ENCODE results near the gene CD22.

- TF ChIP-seq CTCF (conservative IDR thresholded peaks at IDR 0.05) = no peak
- TF ChIP-seq ZFX (IDR thresholded peaks at IDR 0.05) = no peak
Measured at GRCh38 chr19:35330475-35330874, 1.5 kb downstream of the CD22 start.

Measured in C4-2B (cell line).